Measurements from ENCODE around the gene CSF2.
"Not testable (repeated sequence)": the region's sequence is repeated elsewhere in the genome, so short reads cannot be mapped to it uniquely, and the experiment has no call there.

Gene CSF2

GRCh38 chr5:132108957-132109356 lies 35.4 kb downstream of the CSF2 start:
- DNase-seq (ENCODE audit: low read depth): not testable (repeated sequence)

GRCh38 chr5:132109494-132110053 lies 36.0 kb downstream of the CSF2 start:
- no peak for DNase-seq (ENCODE audit: low read depth)

- no peak for DNase-seq (ENCODE audit: low read depth)
Measured at GRCh38 chr5:132110195-132110594, 36.6 kb downstream of the CSF2 start.

GRCh38 chr5:132110930-132111329 lies 37.3 kb downstream of the CSF2 start:
- no peak for DNase-seq (ENCODE audit: low read depth)

- DNase-seq (ENCODE audit: low read depth): no peak
Measured at GRCh38 chr5:132112111-132112510, 38.5 kb downstream of the CSF2 start.

- DNase-seq (ENCODE audit: low read depth): no peak
Measured at GRCh38 chr5:132114150-132115121, 40.8 kb downstream of the CSF2 start.

- no peak for DNase-seq (ENCODE audit: low read depth)
Measured at GRCh38 chr5:132115375-132115774, 41.8 kb downstream of the CSF2 start.

GRCh38 chr5:132116072-132116471 lies 42.5 kb downstream of the CSF2 start:
- no peak for DNase-seq (ENCODE audit: low read depth)

GRCh38 chr5:132116909-132117489 lies 43.4 kb downstream of the CSF2 start:
- DNase-seq (ENCODE audit: low read depth): not testable (repeated sequence)

GRCh38 chr5:132120717-132121116 lies 47.1 kb downstream of the CSF2 start:
- DNase-seq (ENCODE audit: low read depth): not testable (repeated sequence)

- not testable (repeated sequence) for DNase-seq (ENCODE audit: low read depth)
Measured at GRCh38 chr5:132122971-132123370, 49.4 kb downstream of the CSF2 start.

GRCh38 chr5:132123578-132123977 lies 50.0 kb downstream of the CSF2 start:
- not testable (repeated sequence) for DNase-seq (ENCODE audit: low read depth)
